K562 treated with DMSO at 1 percent for 48 hours (cell line): ENCODE measurements around the gene KCNA10. TPM values are rescaled to one million over a fixed set of nuclear protein-coding genes. Genes with fewer than 3 reads are reported as not detected.

Source experiments
- total RNA-seq: library from RNA; unstranded; fragments of 300-600 nt; gene quantifications from 2 replicates; pipeline ENCODE4 v1.2.3, GENCODE V29; 2022; ENCODE audit warnings: low replicate concordance; ENCODE audit errors: extremely low read depth

KCNA10 gene
- not detected in 2 replicates for total RNA-seq

DNA sequence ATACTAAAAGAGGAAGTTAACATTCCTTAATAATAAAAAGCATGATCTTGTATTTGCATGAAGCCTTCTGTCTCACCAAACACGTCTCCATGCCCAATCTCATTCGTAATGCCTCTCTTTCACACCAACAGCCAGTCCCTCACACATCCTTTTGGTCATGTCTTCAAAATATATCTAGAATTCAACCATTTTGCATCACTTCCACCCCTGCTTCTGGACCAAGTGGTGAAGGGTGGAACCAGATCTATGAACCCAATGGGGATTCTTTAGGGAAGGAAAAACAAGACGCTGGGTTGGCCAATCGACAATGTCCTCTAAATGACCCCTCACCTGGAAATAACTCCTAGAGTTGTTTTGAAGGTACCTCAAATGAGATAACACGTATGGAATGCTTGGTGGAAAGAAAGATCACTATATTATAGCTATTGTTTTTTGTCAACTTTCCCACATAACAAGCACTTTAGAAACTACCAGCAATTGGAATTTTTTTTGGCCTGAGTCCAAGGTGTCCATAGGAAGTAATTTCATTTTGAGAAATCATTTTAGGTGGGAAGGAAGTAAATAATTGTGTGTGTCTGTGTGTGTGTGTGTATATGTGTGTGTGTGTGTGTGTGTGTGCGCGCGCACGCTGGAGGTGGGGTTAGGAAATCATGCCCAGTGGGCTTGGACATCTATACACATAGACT lies at the start of gene KCNA10:
Gene KCNA10, minus strand, starts transcription at position 51 of the 686 bp plus-strand sequence. CDS start 388 bp downstream, outside the sequence.

Other genes with a start within 250 kb of the KCNA10 start
- gene RBM15, start 179.8 kb downstream of the KCNA10 start, total RNA-seq: not detected in 2 replicates
- gene SLC16A4, start 128.1 kb downstream of the KCNA10 start, total RNA-seq: not detected in 2 replicates
- not detected in 2 replicates for gene LAMTOR5, start 111.5 kb downstream of the KCNA10 start, total RNA-seq
- not detected in 2 replicates for gene PROK1, start 68.0 kb downstream of the KCNA10 start, total RNA-seq
- not detected in 2 replicates for gene KCNA2, start 87.2 kb upstream of the KCNA10 start, total RNA-seq
- gene KCNA3, start 155.8 kb upstream of the KCNA10 start, total RNA-seq: not detected in 2 replicates